ENCODE data around the gene DDX52. TPM values are rescaled to one million over a fixed set of nuclear protein-coding genes. Genes with fewer than 3 reads are reported as not detected.

DDX52 gene
- total RNA-seq, 4 donors from 2014 or later = 12.4 to 26.1 (median 14.5) TPM

- DNase-seq (ENCODE audit: low spot score in 2 of 2) = no peak
- TF ChIP-seq POLR2A (IDR thresholded peaks at IDR 0.05) (no peak), EP300 (IDR thresholded peaks at IDR 0.05) (no peak), CTCF (IDR thresholded peaks at IDR 0.05) (no peak)
- 92% methylated on average over 5 of the region's 5 CpGs for WGBS, 2 donors
Observed at GRCh38 chr17:37562016-37562745, 81.1 kb downstream of the DDX52 start.

More at GRCh38 chr17:37562016-37562745, 81.1 kb downstream of the DDX52 start:
- Histone ChIP-seq H3K9me3 (no peaks in the 10 kb centered on the region), H3K4me1 (no peaks in the 10 kb centered on the region), H3K36me3 (peaks cover 3 to 68% (median 7%) of the 10 kb centered on the region in 3 donors), H3K27me3 (no peaks in the 10 kb centered on the region), H3K4me3 (no peak overlapping the region), H3K27ac (no peak overlapping the region)

Small RNAs within 50 kb of the gene (small RNA-seq; reads per million reads assigned to genes)
- gene MIR378J = not detected

Other genes with a start within 250 kb of the DDX52 start
- gene ACACA, start 236.6 kb downstream of the DDX52 start, total RNA-seq = 10 to 100 TPM; 30.0 to 69.7 (median 49.9) TPM
- gene TADA2A, start 236.6 kb downstream of the DDX52 start, total RNA-seq = 10 to 100 TPM; 17.6 to 74.1 (median 23.5) TPM
- 10 to 100 TPM; 14.7 to 27.8 (median 19.5) TPM for gene DUSP14, start 153.6 kb downstream of the DDX52 start, total RNA-seq
- 10 to 100 TPM; 26.8 to 42.3 (median 31.1) TPM for gene SYNRG, start 34.0 kb downstream of the DDX52 start, total RNA-seq
- not detected for gene HNF1B, start 101.6 kb upstream of the DDX52 start, total RNA-seq

All from tibial nerve (tissue), 4 donors.